IPS DF 4.7 (cell line): ENCODE results near the gene CBX2.

Experiments used
- DNase-seq: peaks from one replicate; pipeline ENCODE4 v3.0.0-alpha.2; 2013; ENCODE audit warnings: low spot score; ENCODE audit errors: extremely low read depth

CBX2 gene

DNA sequence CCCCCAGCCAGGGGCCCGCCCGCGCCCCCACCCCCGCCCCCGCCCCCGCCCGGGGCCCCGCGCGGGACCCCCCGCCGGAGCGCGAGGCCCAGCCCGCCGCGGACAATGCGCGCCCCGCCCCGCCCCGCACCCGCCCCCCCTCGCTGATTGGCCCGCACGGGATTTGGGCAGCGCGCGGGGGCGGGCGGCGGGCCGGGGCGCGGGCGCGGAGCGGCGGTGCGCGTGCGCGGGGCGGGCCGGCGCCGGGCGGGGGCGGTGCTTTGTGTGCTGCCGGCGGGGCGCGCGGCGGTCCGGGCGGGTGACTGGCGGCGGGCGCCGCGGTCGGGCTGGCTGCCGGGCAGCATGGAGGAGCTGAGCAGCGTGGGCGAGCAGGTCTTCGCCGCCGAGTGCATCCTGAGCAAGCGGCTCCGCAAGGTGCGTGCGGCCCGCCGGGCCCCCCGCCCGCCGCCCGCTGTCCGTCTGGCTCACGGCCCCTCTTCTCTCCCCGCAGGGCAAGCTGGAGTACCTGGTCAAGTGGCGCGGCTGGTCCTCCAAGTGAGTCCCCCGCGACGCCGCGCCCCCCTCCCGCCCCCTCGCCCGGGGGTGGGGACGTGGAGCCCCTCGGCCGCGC, at the start of gene CBX2:
TSS of gene CBX2 (plus strand) at position 255 of the 610 bp plus-strand sequence. CDS start at position 343, 88 bp downstream.
- no peak for DNase-seq

DNA sequence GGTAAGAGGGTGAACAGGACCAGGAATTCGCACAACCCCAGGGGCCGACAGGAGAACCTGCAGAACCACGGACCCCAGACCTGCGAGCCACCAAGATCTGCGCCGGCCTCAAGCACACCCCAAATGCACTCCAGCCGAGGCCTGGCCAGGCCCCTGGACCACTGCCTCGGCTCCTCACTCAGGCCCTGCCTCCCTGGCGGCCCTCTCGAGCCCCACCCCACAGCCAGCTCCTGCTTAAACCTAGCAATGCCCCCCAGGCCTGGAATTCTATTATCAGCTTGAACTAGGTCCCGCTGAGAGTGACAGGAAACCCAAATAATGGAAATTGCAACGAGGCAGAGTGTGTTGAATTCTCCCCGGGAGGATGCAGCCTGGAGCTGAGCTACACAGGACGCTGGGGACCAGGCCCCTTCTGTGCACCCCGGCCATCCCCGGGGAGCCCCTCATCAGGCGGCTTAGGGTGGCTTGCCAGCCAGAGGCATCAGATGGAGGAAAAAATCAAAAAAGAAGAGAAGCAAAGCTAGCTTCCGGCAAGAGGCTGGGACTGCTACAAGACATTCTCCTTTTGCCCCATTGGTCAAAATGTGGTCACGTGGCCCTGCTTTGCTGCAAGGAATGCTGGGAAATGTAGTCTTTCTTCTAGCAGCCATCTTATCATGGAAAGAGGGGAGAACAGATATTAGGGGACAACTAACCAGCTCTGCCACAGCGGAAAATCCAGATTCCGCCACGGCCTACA, 49.6 kb upstream of the CBX2 start:
- DNase-seq = peak; percentile 76

DNA sequence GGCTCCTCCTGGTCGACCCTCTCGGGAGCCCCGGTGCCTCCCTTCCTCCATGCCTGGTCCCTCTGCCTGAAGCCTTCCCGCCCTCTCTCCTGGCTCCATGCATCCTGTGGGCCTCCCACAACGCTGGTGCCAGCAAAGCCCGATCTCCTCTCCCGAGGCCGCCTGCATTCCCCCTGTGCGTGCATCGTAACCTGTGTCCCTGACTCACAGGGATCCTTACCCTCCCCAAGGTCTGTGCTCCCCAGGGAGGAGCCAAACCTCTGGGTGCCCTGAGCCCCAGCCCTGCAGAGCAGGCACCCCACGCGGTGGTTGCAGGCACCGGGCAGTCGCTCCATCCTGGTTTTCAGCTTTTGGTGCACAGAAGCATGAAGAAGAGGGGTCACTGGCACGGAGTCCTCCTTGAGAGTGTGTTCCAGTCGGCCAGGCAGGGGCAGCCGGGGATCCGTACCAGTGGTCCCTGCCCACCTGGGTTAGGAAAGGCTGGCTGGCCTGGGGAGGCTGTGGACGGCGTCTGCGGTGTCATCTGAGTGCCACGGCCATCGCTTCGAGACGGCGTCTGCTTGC, 49.0 kb upstream of the CBX2 start:
- DNase-seq = no peak

DNA sequence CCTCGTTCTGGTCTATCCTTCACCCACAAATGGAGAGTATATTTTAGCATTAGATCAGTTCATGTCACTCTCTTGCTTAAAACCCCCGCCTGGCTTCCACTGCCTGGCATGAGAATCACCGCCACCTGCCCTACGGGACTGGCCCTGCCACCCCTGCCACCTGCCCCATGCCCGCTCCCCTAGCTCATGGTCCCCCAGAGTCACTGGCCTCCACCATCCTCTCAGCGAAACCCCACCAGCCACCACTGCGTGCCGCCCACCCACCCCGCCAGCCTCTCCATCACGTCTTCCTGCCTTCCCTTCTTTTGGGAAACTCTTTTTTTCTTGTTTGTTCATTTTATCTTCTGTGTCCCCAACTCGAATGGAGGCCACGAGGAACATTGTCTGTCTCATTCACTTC, 48.2 kb upstream of the CBX2 start:
- DNase-seq = no peak

DNA sequence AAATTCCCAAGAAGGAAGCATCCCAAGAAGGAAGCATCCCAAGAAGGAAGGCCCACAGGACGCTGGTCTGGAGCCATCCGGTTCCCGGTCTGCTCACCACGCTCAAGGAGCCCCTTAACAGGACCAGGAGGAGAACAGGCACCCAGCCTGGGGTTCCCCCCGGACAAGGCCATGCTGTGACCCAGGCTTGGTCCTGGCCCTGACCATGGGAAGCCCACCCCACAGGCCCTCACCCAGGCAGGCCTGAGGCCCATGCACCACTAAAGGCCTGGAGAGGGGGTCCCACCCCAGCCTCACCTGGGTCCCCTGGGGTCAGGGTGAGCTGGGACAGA, 47.5 kb upstream of the CBX2 start:
- no peak for DNase-seq

DNA sequence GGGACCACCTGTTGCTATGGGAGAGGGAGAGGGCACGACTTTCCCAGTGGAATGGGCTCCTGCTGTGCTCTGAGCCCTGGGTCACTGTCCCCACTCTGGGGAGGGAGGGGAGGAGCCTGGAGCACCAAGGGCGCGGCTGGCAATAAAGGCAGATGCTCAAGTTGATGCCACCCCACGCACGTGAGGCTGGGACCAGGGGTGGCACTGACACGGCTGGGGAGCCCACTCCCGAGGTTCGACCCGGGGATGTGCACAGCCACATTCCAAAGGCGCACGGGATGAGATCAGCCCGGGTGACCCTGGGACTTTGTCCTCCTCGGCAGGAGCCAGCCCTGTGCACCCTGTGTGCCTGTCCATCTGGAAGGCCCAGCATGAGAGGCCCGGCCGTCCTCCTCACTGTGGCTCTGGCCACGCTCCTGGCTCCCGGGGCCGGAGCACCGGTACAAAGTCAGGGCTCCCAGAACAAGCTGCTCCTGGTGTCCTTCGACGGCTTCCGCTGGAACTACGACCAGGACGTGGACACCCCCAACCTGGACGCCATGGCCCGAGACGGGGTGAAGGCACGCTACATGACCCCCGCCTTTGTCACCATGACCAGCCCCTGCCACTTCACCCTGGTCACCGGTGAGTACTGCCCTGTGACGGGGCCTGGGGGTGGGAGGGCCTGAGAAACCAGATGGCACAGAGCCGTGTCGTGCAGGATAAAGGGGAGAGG, 47.0 kb upstream of the CBX2 start, which contains the start of gene ENPP7:
TSS of gene ENPP7 (plus strand) at position 175 of the 715 bp plus-strand sequence. CDS start at position 372, 197 bp downstream.
- no peak for DNase-seq

DNA sequence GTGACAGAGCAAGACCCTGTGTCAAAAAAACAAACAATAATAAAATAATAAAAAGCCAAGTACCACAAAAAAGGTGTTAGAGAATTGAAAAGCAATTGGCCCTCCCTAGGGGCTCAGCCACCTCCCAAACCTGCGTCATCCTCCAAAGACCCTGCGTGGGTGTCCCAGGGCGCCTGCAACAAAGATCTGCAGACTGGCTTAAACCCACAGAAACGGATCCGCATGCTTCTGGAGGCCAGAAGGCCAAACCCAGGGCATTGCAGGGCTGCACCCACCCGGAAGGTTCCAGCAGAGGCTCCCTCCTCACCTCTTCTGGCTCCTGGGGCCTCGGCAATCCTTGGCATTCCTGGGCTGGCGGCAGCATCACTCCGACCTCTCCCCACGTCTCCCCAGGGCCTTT, 45.7 kb upstream of the CBX2 start:
- DNase-seq = no peak

DNA sequence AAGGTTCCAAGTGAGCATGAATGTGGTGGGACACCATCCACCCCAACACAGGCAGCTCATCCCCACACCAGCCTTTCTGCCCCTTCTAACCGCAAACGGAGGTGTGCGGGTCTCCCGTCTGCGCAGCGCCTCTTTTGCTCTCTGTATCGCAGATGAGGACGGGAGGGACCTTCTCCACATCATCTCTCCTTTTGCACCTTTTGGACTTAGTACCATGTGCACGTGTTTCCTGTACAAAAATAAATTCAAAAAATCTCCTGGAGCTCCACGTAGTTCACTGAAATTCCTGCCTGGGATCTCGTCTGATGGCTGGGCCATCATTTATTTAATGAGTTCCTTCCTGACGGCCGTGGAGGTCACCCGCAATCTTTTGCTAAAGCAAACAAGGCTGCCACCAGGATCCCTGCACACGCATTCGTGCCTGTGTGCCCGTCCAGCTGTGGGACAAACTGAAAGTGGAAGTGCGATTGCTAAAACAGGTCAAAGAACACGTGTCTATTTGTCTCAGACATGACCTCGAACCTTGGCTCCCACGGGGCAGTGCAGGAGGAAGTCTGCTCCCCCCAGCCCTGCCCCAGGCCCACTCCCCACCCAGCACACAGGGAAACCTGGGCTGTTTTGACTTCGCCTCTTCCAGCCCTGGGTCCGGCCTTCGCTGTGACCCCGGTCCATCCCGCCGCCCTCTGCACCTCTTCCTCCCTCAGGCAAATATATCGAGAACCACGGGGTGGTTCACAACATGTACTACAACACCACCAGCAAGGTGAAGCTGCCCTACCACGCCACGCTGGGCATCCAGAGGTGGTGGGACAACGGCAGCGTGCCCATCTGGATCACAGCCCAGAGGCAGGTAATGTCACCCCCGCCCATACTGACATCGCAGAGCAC, 44.9 kb upstream of the CBX2 start:
- DNase-seq = no peak

DNA sequence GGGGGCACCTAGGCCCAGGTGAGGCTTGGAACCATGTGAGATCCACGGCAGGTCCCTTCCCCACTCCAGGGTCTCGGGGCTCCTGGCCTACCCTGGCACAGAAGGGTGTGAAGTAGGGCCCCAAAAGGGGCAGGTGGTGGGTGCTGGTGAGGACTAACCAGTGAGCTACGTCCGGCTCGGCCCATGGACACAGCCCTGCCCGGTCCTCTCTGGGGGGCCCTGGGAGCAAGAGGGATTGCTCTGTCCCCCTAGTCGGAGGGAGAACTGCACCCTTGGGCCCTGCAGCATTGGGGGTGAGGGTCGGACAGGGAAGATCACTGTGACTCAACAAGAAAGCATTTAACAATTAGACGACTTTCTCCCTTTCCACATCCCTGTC, 44.3 kb upstream of the CBX2 start:
- no peak for DNase-seq

DNA sequence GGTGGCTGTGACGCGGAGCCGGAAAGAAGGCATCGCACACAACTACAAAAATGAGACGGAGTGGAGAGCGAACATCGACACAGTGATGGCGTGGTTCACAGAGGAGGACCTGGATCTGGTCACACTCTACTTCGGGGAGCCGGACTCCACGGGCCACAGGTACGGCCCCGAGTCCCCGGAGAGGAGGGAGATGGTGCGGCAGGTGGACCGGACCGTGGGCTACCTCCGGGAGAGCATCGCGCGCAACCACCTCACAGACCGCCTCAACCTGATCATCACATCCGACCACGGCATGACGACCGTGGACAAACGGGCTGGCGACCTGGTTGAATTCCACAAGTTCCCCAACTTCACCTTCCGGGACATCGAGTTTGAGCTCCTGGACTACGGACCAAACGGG, 42.9 kb upstream of the CBX2 start:
- no peak for DNase-seq

DNA sequence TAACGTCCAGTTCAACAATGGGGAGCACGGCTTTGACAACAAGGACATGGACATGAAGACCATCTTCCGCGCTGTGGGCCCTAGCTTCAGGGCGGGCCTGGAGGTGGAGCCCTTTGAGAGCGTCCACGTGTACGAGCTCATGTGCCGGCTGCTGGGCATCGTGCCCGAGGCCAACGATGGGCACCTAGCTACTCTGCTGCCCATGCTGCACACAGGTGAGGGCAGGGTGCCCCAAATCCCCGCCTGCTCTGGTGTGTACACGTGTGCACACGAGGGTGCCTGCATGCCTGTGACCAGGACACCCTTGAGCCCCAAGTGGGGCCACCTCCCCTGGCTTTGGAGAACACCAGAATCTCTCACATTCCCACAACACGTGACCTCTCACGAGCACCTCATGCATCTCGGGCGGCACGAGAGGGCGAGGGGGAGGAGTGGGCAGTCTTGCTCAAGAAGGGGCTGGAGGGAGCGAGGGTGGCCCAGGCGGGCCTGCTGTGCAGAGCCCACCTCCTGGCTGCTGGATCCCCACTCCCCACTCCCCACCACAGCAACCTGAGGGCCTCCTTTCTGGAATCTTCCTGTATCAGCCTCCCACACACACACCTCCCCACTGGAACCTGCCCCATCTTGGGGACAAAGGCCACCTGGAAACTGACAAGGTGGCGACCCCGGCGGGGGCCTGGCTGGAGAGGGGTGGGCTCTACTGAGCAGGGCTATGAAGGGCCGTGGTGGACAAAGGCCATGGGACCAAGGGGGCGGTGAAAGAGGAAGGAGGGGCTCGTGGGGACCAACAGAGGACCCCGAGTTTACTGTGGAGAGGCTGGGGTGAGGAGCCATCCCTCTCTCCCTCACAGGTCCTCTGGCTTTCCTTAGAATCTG, 40.7 kb upstream of the CBX2 start:
- no peak for DNase-seq

DNA sequence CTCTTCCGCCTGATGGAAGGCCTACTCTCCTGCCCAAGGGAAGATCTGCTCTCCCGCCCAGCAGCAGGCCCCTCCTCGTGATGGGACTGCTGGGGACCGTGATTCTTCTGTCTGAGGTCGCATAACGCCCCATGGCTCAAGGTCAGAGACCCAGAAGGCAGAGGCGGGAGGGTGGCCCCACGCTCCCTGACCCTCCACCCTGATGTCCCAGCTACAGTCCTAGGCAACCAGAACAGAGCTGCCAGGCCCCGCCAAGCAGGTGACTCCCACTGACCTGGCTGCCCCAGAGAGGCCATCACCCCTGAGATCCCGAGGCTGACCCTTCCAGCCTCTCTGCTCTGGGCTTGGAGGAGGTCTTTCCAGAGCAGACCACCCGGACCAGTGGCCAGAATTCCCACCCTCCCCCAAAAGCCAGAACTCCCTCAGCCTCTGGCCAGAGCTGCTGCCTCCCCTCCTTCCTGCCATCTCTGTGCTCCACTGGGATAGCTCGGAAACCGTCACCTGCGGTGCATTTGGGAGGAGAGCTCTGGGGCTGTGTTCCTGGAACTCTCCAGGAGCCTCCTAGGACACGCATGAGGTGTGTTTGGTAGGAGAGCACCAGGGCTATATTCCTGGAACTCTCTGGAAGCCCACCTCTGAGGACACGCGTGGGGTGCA, 39.9 kb upstream of the CBX2 start:
- DNase-seq = no peak

DNA sequence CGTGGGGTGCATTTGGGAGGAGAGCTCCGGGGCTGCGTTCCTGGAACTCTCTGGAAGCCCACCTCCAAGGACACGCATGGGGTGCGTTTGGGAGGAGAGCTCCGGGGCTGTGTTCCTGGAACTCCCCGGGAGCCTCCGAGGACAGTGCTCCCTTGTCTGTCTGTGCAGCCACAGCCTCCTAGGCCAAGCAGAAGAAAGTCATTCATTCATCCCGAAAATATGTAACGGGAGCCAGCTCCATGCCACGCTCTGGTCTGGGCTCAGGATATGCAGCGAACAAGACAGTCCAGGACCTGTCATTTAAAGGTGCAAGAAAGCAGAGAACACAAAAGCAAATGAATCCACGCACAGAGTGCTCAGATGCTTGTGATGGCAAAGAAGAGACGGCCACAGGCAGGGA, 39.3 kb upstream of the CBX2 start:
- no peak for DNase-seq

DNA sequence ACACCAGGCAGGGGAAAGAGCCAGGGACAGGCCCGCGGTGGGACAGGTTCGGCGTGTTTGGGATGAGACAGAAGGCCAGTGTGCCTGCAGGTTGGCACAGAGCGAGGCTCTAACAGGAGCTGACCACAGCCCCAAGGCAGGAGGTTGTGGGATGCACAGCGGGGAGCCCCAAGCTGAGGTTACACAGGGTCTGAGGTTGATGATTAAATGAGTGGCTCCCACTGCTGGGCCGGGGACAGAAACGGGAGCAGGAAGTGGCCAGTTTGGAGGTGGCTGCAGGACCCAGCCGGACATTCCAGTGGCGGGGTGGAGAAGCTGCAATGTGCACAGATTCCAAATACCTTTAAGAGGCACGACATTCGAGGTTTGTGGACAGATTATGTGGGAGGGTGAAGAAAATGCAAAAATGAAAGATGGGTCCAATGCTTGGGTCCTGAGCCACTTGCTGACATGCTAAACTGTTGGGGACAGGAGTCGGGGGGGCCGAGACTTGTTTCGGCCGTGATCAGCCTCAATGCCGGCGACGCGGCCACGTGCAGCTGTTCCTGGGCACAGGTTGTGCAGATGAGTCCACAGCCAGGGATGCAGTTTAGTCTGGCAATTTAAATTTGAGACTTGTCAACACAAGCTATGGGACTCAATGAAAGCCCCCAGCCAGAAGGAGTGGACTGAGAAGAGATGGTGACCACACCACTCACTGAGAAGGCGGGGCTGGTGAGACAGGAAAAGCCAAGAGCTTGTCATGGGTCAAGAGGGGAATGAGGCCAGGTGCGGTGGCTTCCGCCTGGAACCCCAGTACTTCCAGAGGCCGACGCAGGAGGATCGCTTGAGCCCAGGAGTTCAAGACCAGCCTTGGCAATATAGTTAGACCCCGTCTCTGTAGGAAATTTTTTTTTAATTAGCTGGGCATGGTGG, 38.5 kb upstream of the CBX2 start:
- DNase-seq = no peak

DNA sequence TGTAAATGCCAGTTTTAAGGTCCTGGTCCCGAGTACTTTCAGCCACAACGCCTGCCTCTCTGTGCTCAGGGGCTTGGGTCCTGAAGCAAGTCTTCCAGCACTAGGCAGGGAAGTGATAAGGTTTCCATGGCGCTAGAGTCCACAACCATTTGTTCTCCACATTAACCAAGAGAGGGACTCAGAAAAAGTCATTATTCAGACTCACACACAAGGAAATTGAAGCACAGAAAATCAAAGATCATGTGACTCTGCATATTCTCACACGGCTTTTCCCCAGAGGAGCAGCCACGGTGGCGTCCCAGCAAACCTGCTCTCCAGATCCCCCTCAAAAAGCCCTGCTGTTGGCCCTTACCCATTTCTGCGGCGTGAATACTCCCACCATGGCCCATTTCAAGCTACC, 37.5 kb upstream of the CBX2 start:
- no peak for DNase-seq

DNA sequence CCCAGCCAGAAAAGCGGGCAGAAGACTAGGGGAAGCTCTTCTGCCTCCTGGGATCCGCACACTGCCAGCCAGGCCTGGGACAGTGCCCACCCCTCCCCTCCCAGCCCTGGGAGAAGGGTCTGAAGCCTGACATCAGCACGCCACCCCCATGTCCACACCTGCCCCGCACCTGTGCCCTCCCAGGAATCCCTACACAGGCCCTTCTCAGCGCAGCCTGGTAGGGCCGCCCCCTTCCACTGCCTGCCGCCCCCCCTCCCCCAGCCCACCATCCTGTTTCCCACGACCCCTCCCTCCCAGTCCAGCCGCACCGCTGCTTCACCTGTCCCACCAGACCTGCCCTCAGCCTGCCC, 36.6 kb upstream of the CBX2 start:
- DNase-seq = no peak

DNA sequence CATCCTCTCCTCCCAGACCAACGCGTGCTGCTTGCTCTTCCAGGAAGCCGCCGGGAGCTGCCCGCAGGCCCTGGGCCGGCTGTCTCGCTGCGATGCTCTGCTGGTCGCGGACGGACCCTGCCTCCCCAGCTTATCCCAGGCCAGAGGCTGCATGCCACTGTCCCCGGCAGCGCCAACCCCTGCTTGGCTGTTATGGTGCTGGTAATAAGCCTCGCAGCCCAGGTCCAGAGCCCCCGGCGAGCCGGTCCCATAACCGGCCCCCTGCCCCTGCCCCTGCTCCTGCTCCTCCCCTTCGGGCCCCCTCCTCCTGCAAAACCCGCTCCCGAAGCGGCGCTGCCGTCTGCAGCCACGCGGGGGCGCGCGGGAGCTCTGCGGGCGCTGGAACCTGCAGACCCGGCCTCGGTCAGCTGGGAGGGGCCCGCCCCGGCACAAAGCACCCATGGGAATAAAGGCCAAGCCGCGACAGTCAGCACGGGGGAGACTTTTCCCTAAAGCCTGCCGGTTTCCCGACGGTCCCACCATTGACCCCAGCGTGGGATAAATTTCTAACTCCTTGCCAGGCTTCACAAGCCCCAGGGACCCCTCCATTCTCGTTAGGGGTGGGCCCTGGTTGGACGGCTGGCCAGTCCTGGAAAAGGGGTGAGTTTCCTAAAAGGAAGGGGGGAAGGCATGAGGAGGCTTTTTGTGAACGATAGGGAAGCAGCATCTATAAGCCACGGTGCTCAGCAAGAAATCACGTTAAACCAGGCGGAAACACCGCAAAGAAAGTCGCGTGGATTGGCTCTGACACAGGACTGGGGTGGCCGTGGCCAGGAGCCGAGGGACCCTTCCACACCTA, 36.0 kb upstream of the CBX2 start:
- DNase-seq = no peak

DNA sequence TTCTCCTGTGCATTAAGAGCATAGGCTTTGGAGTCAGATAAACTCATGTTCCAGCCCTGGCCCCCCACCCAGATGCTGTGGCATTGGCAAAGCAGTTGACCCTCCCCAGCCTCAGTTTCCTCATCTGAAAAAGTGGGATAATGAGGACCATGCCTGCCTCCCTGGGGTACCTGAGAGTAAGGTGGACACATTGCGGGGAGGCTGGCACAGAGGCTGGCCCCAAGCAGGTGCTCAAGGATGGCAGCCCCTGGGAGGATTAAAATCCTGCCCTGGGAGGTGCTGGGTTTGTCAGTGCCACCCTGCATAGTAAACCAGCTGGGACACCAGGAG, 35.4 kb upstream of the CBX2 start:
- no peak for DNase-seq
